DMS153 treated with DMSO at 0.1 percent for 48 hours (cell line): Measurements from ENCODE around the gene USP19.

Experiments used
- DNase-seq: peaks from one replicate; lab custom pipeline; 2025; ENCODE audit not compliant: unreplicated experiment; lab: John Stamatoyannopoulos, UW

Gene USP19

GRCh38 chr3:49104427-49105291 is 16.0 kb downstream of the USP19 start, which contains the start of gene QARS1:
Gene QARS1, minus strand, starts transcription at chr3:49104757. Its CDS starts 24 bp downstream, at chr3:49104733.
- DNase-seq, result peak; percentile 37

DNA sequence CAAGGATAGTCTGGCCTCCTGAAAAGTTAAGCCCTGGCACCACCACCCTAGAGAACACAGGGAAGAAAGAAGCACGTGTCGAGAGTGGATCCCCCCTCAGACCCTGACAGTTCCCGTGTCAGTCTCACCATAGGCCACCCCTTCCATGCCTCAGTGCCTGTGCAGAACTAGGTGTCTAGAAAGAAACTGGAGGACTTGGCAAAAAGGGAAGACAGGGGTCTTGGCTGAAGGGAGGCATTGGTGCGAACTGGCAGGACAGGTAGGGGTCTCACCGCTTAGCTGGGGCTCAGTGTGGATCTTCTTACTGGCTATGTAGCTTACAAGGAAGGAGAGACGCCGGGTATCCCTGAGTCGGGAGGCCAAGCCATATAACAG is 16.6 kb downstream of the USP19 start:
- DNase-seq, result no peak

- no peak for DNase-seq
Measured at GRCh38 chr3:49100046-49100615, 20.5 kb downstream of the USP19 start.

DNA sequence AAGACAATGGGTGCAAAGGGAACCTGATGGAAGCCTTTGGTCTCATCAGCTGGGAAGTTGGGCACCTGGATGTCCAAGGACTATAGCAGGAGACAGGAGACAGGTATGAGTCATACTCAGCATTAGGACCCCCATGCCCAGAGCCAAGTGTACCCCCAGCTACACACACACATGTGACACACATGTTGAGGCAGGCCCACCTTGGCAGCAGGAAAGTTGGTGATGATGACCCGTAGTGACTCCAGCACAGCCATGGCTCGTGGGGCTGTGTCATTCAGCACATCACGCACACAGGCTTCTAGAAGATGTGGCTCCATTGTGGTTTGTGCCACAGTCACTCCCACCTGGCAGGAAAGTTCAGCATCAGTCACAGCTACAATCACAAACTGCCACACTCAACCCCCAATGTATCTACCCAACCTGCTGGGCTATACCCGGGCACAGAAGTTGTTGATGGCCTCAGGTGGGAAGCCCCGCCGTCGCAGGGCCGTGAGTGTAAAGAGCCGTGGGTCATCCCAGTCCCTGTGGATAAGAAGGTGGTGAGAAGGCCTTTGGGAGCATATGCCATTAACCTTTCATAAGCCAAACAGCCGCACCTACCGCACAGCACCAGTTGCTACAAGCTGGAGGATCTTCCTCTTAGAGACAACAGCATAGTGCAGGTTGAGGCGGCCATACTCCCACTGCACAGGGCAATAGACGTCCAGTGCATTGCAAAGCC is 21.6 kb downstream of the USP19 start:
- no peak for DNase-seq

- DNase-seq, result no peak
Measured at GRCh38 chr3:49098429-49098828, 22.2 kb downstream of the USP19 start.

DNA sequence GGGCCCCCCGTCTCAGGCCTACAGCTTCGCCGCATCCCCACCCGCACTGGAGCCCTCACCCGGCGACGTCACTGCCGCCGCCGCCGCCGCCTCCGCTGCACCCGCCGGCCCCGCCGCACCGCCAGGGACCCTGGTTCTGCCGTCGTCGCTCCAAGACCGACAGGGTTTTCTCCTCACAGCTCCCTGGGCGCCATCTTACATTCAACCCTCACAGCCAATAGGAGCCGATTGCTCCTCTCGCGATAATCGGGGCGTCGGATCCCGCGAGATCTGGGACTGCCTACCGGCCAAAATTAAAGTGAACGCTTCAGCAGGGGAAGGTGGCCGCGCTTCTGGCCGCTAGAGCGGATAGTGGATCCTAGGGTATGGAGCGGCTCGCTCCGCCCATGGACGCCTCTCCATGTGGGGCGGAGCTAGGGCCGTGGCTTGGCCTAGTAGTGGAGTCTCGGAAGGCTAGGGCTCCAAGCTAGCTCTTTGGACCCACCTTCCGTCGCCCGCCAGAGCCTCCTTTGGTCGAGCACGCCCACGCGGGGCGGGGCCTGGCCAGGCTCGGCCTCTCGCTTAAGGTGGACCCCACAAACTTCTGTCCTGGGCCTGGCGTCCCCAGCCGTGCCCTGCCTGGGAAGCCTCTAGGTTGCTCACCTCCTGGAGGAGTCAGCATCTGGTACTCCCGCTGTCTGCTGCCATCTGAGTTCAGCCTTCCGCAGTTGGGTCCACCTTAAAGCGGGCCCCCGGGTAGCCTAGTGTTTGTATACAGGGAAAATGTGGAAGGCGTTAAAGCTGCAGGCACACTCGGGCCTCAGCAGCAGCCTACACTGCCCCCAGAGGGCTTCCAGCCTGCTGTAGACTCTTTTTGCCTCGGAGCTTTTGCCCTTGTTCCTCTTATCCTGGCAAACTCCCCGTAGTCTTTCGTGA is 26.5 kb downstream of the USP19 start, which contains the start of gene QRICH1:
TSS of gene QRICH1 (minus strand) at position 219 of the 915 bp plus-strand sequence. CDS start 17,054 bp downstream, outside the sequence.
- peak; percentile 70 for DNase-seq

DNA sequence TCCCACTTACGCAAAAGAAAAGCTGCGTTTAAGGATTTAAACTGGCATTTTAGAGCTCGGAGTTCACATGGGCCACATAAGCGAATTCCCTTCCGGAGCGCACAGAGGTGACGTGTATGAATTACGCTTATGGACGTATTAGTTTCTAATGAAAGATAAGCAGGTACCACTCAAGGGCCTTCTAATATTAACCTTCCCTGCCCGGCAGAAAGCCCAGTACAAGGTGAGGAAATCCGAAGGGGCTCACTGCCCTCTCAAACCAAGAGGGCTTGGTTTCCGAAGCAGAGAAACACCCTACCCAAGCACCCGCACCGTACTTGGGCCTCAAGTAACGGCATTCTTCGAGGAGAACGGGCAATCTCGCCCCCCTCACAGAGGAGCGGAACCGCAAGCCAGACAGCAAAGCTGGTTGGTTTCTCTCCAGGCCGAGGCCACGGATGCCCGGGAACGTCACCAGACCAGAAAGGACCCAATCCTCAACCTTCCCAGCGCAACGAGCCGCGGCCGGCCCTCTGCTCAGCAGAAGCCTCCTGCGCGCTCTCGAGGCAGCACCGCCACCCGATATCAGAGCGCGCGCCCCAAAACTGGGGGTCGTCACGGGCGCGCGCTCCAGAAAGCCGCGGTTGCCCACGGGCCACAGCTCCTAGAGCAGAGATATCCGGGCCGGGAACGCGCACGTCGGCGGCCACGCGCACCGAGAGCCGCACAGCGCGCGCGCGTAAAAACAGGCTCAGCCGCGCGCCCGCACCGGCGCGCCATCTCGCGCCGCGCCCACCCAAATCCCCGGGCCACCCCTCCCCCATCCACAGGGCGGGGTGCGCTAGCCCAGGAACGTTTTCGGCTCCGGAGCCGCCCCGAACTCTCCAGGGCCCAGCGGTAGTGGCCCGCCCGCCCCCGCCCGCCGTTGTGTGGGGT is 27.4 kb downstream of the USP19 start:
- no peak for DNase-seq

DNA sequence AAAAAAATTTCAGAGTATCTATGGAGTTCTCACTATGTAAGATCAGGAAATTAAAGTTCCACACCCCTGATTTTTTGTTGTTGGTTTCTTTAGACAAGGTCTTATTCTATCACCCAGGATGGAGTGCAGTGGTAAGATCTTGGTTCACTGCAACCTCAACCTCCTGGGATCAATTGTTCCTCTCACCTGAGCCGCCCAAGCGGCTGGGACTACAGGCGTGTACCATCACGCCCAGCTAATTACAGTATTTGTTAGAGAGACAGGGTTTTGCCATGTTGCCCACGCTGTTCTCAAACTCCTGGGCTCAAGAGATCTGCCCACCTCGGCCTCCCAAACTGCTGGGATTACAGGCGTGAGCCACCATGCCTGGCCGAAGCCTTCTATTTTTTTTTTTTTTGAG is 39.2 kb downstream of the USP19 start:
- DNase-seq, result no peak

GRCh38 chr3:49079270-49079669 is 41.4 kb downstream of the USP19 start:
- DNase-seq, result no peak

DNA sequence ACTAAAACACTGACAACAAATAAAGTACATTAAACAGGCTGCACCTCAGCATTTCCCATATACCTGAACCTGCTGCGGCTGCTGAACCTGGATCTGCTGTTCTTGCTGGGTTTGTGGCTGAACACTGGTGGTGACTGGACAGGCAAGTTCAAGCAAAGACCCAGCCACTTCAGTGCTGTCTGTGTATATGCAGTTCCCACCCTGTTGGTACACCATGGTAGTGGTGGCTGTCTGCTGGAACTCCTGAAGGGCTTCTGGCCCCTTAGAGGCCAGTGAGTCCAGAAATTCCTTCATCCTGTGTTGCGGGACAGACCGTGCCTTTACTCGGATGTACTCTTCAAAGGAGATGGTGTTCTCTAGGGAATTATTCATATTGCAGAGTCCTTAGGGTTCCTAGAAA is 44.0 kb downstream of the USP19 start:
- no peak for DNase-seq

DNA sequence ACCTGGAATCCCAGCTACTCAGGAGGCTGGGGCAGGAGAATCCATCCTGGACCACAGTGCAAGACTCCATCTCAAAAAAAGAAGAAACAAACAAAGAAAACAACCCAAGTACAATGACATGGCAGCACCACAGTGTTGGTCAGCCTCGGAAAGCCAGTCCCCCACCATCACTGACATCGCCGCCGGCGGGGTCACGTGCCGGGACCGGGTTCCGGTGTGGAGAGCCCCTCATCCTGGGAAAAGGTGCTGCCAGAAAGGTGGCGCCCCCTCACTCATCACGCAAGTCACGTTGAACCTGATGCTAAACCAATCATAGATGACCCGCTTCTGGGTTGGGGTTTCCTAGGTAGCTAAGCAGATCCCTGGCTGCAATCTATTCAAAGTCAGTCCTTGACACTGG is 44.5 kb downstream of the USP19 start:
- DNase-seq, result no peak
